HG03460 (cell line): ENCODE measurements around the gene EMC1.
"Not testable (repeated sequence)": the region's sequence is repeated elsewhere in the genome, so short reads cannot be mapped to it uniquely, and the experiment has no call there.

Source experiments
- ATAC-seq: cut with Tn5 transposase; IDR thresholded peaks from one replicate; pipeline ENCODE4 v1.9.1; 2021; ENCODE audit not compliant: unreplicated experiment

The EMC1 gene

GRCh38 chr1:19220080-19220846, 31.1 kb downstream of the EMC1 start:
- no peak for ATAC-seq

GRCh38 chr1:19219451-19219850, 31.9 kb downstream of the EMC1 start:
- ATAC-seq, result no peak

DNA sequence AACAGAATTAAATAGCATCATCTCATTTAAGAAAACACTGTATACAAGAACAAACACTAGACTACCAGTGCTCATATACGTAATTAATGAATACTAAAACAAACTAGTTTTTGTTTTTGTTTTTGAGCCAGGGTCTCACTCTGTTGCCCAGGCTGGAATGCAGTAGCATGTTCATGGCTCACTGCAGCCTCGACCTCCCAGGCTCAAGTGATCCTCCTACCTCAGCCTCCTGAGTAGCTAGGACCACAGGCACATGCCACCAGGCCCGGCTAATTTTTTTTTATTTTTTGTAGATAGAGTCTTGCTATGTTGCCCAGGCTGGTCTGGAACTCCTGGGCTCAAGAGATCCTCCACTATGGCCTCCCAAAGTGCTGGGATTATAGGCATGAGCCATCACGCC, 34.7 kb downstream of the EMC1 start:
- not testable (repeated sequence) for ATAC-seq

DNA sequence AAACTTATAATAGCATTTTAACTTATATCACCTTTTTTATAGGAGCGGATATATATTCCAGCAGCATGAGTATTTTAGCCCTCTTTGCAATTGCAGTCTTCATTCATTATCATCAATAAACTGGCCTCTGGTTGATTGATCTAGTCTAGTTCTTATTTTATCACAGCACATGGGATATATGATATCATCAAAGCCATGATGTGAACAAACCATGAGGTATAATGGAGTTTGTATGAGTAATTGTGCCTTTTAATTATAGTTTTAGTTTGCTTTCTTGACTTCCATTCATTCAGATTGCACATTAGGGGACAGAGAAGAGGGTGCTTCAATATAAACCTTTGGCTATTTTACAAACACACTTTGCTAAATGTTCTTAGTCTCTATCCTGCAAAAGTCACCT, 37.7 kb downstream of the EMC1 start:
- ATAC-seq, result no peak

- no peak for ATAC-seq
Observed at GRCh38 chr1:19212167-19212566, 39.2 kb downstream of the EMC1 start.

- no peak for ATAC-seq
Observed at GRCh38 chr1:19210772-19211549, 40.4 kb downstream of the EMC1 start.

DNA sequence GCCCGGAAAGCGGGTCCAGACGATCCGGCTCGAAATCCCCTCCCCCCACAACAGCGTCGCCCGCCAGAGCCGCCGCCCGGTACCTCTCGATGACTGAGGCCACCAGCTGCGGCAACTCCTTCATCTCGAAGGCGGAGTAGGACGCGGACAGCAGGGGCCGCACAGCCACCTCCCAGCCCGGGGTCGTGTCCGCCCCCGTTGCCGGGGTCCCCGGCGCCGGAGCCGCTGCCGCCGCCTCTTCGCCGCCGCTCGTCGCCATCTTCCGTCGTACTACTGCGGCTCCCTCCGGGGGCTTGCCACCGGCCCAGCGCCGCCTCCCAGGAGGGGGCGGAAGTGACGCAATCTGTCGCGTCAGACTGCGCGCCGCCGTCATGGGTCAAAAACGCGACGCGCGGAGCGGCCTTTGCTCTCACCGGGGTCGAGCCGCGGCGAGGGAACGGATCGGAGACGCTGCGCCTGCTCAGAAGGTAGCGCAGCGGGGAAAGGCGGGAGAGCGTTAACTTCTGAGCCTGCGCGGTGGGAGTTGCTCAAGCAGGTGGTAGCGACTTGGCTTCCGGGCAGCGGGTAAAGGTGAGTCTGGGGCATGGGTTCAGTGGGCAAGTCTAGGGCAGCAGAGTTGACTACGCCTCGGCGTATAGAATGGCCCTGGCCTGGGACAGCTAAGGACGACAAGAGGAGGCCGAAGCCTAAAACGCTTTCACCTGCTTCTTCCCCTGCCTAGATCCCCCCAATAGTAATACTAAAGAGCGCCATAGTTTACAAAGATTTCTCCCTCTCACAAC, 41.1 kb downstream of the EMC1 start, which contains the start of gene UBR4:
Gene UBR4, minus strand, starts transcription at position 277 of the 782 bp plus-strand sequence. Its CDS starts 18 bp downstream, at position 259.
- peak; percentile 78 for ATAC-seq

- ATAC-seq, result peak; percentile 58
Observed at GRCh38 chr1:19209439-19209989, 41.8 kb downstream of the EMC1 start.

DNA sequence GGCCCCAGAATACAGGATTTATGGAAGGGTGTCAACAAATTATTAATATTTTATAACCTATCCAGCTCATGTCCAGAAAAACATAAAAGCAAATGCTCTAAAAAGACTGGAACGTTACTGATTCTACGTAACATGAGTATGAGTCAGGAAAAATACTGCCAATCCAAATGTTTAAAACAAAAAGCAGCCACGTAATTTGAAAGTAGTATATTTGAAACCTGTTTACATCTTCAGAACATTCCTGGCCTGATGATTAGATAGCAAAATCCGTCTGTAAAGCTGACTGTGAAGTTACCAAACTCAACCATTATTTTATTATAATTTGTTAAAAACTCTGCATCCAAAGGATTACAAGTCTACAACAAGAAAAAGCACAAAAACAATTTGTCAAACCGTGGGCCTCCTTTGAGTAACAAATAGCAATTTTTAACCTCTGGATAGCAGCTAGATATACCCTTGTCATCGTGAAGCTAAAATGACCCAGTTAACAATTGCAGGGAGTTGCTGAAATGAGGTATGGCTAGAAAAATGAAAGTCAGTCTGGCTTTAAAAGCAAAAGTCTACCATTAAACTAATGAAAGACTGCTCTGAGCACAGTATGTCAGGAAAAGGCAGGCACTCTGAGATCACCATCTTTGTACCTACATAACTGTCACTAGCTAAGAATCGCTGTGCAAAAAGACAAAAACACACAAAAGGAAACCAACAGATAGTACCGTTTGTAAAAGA, 42.5 kb downstream of the EMC1 start:
- no peak for ATAC-seq

DNA sequence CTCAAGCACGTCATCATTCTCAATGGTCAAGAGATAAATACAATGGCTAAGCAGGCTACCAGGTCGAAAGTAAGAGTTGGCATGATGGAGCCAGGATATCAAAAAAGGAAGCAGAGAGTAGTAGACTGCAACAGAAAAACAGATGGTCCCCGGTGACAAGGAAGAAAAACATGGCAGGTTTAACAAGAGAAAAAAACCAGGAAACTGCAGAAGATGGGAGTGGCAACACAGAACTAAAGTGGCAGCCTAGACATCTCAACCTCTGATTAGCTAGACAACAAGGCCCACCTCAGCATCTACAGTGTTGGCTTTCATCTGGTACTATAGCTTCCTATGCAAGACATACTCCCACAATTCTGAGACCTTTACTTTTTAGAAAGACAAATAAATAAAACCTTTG, 44.4 kb downstream of the EMC1 start:
- ATAC-seq, result no peak

GRCh38 chr1:19205845-19206244, 45.5 kb downstream of the EMC1 start:
- no peak for ATAC-seq

GRCh38 chr1:19205403-19205802, 45.9 kb downstream of the EMC1 start:
- ATAC-seq, result no peak

DNA sequence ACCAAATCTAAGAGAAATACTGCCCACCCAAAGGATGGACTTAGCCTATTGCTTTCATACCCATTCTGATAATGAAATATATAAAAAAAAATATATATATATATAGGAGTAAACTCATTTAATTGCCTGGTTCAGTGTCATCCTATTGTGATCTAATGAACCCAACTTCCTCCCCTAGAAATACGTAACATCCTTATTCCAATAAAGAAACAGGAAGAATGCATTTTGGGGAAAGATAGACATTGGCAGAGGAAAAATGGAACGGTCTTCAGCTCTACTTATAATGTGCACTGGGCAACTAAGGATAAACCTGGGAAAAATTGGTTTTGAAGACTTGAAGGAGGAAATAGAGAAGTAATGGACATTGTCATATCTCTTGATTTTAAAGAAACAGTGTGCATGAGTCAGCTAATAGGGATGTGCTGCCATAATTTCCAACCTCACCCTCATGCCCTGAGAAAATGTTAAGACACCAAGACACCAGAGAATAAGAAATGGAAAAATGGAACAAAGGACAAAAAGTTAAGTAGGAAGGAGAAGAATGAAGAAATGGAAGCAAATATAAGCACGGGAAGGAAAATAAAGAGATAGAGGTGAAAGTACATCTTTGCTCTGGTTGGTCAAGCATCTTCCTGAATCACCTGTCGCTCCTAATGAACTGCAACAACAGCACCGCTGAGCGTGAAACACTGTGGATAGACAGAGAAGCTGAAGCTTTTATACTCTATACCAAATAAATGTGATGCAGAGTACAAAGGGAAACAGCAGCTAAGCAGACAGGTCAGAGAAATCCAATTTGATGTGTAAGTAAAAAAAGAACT, 46.7 kb downstream of the EMC1 start:
- no peak for ATAC-seq

GRCh38 chr1:19203440-19203839, 47.9 kb downstream of the EMC1 start:
- ATAC-seq, result no peak

DNA sequence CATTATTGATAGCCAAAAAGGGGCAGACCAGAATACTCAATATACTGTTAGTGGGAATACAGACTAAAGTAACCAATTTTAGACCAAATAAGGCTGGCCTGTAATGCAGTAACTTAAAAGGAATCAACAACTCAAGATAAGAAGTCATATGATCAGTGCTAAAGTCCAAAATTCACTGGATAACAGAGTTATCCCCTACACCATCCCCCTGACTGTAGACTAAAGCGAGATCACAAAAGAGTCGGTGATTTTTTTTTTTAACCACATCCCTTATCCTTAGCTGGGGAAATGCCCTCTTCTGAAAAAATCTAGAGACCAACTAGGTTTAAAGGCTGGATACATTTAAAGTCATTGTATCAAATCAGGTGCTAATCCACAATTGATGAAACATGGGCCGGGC, 48.9 kb downstream of the EMC1 start:
- no peak for ATAC-seq

- no peak for ATAC-seq
Observed at GRCh38 chr1:19199969-19200604, 51.2 kb downstream of the EMC1 start.

GRCh38 chr1:19199329-19199968, 51.9 kb downstream of the EMC1 start:
- no peak for ATAC-seq

DNA sequence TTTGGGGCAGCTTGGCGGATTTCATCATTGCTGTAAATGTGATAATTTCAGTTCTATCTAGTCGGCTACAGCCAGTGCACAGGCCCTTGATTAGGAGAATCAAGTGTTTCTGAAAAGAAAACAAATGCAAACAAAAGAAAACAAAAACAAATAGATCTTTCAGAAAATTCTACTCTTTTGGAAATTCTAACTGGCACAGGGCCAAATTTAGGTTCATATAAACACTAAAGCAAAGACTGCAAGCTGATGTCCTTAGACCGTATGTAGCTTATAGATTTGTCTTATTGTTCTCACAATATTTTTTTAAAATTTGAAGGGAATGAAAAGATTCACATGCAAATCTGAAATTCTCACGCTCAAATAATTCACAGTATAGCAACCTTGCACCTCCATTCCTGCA, 52.5 kb downstream of the EMC1 start:
- no peak for ATAC-seq

DNA sequence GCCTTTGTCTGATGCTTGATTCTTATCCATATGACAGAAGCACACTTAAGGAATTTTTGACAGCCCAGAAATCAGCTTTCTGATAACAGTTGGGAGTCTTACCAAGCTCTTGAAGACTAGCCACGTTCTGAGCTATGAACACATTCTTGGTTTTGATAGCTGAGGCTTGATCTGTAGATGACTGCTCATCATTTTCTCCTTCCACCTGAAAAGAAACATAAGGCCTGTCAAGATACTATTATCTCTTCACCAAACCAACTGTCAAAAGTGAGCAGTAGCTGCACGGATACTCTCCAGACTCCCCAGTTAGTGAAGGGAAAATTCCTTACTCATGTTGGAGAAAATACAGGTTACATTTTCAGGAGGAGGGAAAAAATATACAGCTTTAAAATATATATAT, 53.5 kb downstream of the EMC1 start:
- no peak for ATAC-seq
